ENCODE measurements around the gene RFX4. TPM values are rescaled to one million over a fixed set of nuclear protein-coding genes. Genes with fewer than 3 reads are reported as not detected.
A peak's percentile ranks its signal among the peaks of the same experiment; 100 is the strongest.

The RFX4 gene
- total and polyA plus RNA-seq, 2 of the 8 experiments (the other 6 are each of a cell fraction or from before 2014, with no cell fraction given) = 0.06 TPM; not detected in 1

DNA sequence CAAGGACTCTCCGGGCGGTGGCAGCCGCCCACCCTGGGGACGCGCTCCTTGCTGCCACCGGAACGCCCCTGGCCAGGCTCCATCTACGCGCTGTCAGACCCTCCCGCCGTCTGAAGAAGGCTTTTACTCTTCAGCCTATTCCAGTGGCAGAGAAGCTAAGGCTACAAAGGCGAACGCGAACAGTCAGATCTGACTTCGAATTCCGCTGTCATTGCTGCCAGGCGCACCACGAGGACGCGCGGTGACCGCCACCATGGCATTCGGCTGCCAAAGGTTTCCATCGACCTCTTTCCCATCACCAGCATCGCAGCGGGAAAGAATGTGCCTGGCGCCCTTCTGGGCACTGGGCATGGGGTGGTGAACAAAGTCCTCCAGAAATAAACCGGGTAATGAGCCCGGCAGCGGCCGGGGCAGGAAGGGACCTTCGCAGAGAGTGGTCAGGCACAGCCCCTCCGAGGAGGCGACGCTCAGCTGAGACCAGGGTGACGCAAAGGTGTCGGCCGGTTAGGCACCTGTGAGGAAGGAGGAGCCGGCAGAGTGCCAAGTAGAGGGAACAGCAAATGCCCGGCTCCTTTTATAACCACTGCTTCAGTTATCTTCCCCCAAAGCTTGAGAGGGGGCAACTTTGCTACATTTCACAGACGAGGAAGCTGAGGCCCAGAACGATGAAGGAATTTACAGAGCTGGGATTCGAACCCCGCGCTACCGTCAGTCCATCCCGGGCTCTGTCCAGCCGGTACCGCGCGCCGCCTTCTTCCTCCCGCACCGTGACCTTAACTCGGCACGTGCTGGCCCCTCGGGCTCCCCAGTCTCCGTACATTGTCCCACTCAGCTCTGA, 1.9 kb upstream of the RFX4 start (continued):
- no peak for TF ChIP-seq SAP30 (IDR thresholded peaks at IDR 0.05; ENCODE audit: insufficient read depth, insufficient replicate concordance, low read length)
- no peak for TF ChIP-seq CHD1 (IDR thresholded peaks at IDR 0.05; ENCODE audit: low read depth, low read length)
- TF ChIP-seq, protein P1, sequence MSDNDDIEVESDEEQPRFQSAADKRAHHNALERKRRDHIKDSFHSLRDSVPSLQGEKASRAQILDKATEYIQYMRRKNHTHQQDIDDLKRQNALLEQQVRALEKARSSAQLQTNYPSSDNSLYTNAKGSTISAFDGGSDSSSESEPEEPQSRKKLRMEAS (IDR thresholded peaks at IDR 0.05) = peak; percentile 83
- no peak for TF ChIP-seq BRCA1 (IDR thresholded peaks at IDR 0.05; ENCODE audit: low read depth, low read length)
- TF ChIP-seq CEBPB (IDR thresholded peaks at IDR 0.05; ENCODE audit: low read depth, low read length) = no peak
- TF ChIP-seq SIRT6 (IDR thresholded peaks at IDR 0.05; ENCODE audit: low read length) = no peak
- TF ChIP-seq RBBP5 (IDR thresholded peaks at IDR 0.05; ENCODE audit: borderline replicate concordance, low read depth, low read length) = no peak
- TF ChIP-seq TCF12 (IDR thresholded peaks at IDR 0.05; ENCODE audit: low read depth, low read length) = no peak
- no peak for TF ChIP-seq POLR2AphosphoS5 (IDR thresholded peaks at IDR 0.05; ENCODE audit: low read depth, low read length)
- TF ChIP-seq RNF2 (IDR thresholded peaks at IDR 0.05; ENCODE audit: borderline replicate concordance, low read depth, low read length, missing control alignments, poor library complexity, severe bottlenecking) = peak; percentile 14
- no peak for TF ChIP-seq GABPA (IDR thresholded peaks at IDR 0.05; ENCODE audit: borderline replicate concordance, insufficient read depth, low read length)
- TF ChIP-seq TBP (IDR thresholded peaks at IDR 0.05; ENCODE audit: low read depth, low read length) = no peak
- peak; percentile 15 for TF ChIP-seq KDM4A (IDR thresholded peaks at IDR 0.05; ENCODE audit: low read depth, low read length, severe bottlenecking)
- TF ChIP-seq E2F6 (IDR thresholded peaks at IDR 0.05) = peak; percentile 61
- no peak for TF ChIP-seq RXRA (IDR thresholded peaks at IDR 0.05; ENCODE audit: insufficient read depth, low read depth, low read length)
- TF ChIP-seq CREB1 (IDR thresholded peaks at IDR 0.05) = no peak
